ENCODE results near the gene LARGE1.
A peak's percentile ranks its signal among the peaks of the same experiment; 100 is the strongest.
"Not testable (repeated sequence)": the region's sequence is repeated elsewhere in the genome, so short reads cannot be mapped to it uniquely, and the experiment has no call there.

LARGE1 gene

DNA sequence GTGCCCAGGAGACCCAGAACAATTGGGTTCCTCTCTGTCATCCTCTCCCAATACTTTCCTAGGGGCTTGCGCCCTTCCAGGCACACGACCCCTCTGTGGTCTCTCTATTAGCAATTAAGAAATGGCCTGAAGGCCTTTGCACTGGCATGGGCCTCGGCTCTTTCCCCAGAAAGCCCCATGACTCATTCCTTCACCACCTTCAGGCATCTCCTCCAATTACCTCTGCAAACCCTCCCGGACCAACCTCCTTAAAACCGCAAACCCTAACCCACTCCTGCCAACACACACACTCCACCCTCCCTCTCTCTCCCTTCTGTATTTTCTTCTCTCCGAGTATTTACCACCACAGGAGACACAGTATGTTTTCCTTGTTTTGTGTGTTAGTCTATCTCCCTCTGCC is 36.7 kb downstream of the LARGE1 start:
- no peak for DNase-seq

DNA sequence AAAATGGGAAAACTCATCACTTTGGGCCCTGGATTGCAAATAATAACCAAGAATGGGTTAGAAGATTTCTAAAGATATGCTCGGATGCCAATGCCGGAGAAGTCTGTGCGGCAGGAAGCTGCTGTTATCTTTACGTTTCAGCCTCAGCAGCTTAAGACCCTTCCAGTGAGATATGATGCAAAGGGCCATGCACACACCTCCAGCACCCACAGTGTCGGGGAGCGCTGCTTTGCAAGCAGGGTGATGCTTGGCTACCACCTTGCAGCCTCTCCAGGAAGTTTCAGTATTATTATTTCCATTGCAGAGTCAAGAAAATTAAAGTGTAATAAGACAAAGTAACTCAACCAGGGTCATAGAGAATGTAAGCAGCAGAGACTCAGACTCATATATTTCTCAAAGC is 37.3 kb downstream of the LARGE1 start:
- DNase-seq, result no peak

DNA sequence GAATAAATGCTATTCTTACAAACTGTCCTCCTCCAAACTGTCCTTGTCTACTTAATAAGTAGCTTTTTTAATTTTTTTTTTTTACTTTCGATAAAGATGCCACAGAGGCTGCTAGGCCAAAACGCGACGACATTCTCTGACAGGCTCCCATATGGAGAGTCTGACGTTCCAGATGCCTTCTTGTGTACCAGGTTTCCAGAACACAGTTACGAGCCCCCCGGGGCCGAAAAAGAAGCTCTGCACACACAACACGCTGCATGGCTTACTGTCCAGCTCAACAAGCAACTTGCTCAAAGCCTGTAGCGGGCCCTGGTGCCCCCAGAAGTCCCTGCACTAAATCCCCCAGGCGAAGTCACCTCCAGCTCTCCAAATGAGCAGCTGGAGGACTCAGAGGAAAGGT is 39.3 kb downstream of the LARGE1 start:
- no peak for DNase-seq

DNA sequence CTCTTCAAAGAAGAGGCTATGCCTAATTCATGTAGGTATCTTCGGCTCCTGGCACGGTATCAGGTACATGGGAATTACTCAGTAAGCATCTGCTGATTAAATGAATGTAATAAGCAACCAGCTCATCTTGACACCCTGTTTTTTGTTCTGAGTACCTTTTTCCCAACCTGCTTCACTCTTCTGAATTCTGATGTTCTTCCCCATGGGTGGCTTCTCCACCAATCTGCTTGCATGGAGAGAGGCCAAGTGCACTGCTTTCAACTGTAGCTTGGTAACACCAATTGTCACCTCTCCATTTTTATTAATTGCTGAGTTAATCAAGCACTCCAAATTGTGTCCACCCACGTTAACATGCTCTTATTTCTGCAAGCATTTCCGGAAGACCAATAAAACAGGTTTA is 40.5 kb downstream of the LARGE1 start:
- DNase-seq, result no peak

DNA sequence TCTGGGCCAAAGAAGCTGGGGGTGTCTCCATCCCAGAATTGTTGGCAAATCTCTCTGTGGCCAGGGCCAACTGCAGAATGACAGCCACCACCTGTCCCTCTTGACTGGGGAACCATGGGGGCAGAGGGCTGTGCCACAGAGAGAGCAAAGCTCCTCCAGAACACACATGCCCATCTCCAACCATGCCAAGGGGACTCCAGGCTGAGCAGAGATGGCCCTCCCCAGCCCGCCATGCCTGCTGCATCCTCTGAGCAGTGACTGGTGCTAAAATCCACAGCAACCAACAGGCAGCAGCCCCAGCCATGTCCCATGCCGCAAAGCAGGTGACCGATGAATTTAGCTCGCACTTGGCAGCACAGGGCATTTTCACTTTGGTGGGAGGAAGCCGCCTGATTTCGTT is 45.0 kb downstream of the LARGE1 start:
- no peak for DNase-seq

DNA sequence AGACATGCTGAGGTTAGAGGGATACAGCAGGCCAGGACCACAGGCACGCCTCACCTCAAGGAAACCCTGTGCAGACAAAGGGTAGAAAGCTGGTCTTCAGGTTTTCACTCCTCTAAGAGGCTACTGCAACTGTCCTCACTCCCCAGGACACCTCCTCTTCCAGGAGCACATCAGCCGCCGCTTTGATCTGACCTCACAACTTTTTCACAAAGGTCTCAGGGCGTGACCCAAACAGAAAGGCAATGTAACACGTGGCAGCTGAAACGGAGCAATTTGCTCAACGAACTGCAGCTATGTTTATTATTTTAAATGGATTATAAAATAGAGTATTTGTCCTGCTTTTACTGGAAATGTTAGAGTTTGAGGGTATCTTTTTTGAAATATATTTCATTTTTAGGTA is 46.1 kb downstream of the LARGE1 start:
- no peak for DNase-seq

DNA sequence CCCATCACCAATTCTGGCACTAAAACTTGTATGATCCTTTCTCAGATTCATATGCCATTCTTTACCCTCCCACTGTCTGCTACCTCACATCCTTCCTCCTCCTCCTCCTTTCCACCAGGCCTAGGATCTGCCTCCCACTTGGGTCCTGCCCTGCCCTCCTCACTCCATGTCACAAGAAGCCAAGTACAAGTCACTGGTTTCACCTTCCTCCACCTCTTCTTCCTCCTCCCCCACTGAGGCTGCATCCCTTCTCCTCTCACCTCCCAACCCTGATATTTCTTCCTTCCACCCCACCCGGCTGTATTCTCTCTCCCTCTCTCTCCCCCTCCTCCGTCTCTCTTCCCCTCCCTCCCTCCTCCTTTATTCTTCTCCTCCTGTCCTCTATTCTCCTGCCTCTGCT is 46.6 kb downstream of the LARGE1 start:
- DNase-seq, result no peak

DNA sequence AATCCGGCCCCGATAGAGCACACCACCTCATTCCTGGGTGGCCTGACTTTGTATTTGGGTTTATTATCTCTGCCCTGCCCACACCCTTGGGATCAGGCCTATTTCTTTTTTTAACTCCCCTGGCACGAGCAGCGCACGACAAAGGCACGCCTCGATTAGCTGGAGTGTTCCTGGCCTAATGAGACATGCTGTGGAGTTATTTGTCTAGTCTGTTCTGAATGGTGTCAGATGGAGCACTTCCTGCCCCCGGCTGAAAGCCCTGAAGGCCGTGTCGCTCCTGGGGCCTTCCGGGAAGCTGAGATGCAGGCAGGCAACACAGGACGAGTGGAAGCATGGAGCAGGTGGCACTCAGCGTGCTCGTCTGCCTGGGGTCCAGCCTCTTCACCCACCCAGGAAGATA is 47.1 kb downstream of the LARGE1 start:
- DNase-seq, result no peak

DNA sequence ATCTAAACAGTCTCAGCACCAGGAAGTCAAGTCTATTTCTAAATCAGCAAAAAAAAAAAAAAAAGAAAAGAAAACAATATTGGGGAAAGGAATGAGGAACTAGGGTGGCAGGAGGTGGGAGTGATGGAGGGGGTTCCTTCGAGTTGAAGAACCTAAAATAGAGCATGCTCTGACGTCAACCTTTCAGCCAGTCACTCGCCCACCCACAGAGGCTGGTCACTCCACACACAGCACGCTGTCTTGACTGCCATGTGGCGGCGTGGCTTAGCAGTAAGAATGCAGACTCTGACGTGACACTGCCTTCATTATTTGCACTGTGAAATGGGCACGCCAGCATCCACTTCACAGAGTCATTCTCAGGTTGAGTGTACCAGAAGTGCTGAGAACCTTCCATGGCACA is 48.3 kb downstream of the LARGE1 start:
- DNase-seq, result no peak

DNA sequence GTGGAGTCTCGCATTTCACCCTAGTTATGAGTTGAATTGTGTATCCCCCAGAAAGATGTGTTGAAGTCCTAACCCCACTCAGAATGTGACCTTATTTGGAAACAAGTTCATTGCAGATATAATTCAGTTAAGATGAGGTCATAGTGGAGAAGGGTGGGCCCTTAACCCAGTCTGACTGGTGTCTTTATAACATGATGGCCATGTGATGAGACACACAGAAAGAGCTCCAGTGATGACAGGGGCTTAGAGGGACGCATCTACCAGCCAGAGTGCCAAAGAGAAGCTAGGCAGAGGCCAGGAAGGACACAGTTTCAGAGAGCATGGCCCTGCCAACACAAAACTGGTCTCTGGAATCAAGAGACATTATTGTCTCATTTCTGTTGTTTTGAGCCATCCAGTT is 50.3 kb downstream of the LARGE1 start:
- DNase-seq, result no peak

DNA sequence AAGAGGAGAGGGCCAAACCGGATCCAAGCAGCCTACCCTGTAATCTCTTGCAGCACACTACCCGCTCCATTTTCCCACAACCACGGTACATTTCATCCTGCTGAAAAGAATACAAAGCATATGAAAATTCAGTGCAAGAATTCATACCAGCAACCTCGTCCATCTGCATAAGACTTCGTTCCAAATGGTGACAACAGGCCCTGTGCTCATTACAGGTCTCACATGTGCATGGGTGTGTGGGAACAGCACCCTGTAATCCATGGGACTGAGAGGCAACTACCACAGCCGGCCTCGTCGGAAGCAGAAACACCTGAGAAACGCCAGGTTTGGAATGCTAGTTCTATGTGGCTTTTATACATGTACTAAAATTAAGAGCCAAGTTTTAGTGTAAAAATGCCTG is 52.3 kb downstream of the LARGE1 start:
- DNase-seq, result no peak

DNA sequence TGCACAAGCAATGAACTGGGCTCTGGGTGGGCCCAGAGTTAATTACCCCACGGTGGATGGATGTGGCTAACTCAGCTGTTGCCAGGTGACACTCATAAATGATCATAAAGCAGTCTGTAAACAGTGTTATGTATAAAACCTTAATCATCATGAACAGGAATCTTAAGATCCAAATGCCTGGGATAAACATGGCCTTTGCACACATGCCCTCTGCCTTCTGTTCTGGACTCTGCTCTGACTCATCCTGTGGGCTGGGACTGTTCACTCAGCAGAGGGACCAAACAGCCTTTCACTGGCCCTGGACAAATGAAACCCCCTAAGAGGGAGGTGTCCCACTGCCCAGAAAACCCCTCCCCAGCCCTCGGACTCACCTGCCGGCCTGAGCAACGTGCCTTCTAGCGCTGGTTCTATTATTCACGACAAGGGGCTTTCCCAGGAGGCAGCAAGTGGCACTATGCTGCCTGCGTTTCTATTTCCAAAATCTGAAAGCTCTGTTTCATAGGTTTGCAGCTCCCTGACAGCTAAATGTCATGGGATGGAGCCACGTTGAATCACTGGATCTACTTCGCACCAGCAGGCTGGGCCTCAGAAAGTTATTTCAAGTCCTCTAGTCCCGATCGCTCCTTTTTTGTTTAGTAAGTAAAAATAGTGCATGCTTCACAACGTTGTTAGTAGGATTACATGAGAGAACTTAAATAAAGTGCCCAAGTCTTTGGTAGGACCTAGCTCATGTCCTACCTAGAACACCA is 53.0 kb downstream of the LARGE1 start:
- DNase-seq, result no peak

DNA sequence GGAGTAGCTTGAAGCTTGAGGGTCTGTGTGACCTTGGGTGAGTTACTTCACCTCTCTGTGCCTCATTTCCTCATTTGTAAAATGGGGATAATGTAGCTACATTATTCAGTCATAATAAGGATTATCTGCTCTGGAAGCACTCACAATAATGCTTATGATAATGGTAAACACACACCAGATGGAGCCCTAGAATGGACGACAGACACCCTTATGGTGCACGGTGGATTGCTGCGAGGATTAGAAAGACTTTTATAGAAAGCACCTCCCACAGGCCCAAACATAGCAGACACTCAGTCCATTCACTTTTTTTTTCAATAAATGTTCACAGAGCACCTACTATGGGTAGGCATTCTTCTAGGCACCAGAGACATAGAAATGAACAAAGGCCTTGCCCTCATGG is 53.8 kb downstream of the LARGE1 start:
- DNase-seq, result no peak

DNA sequence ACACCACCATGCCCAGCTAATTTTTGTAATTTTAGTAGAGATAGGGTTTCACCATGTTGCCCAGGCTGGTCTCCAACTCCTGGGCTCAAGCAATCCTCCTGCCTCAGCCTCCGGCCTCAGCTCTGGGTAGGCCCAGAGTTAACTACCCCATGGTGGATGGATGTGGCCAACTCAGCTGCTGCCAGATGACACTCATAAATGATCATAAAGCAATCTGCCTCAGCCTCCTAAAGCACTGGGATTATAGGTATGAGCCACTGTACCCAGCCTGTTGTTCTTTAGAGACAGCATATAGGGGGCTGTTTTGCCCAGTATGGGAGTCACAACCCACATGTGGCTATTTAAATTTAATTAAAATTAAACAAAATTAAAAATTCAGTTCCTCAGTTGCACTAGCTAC is 54.3 kb downstream of the LARGE1 start:
- DNase-seq, result no peak

DNA sequence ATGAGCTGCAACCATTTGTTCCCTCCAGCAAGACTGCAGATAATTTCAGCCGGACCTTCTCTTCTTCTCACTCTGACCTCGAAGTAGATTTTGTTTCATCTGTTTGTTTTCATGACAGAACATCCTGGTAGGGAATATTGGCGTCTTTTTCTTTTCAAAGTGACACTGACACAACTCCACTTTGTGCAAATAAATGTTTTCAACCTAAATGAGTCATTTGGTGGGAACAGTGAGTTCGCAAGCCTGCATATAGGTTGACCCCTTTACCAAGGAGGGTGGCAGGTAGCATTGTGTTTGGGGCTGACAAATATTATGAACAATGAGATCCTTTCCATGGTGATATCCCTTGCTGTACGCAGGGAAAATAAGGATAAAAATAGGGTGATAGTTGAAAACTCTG is 55.0 kb downstream of the LARGE1 start:
- DNase-seq, result no peak

DNA sequence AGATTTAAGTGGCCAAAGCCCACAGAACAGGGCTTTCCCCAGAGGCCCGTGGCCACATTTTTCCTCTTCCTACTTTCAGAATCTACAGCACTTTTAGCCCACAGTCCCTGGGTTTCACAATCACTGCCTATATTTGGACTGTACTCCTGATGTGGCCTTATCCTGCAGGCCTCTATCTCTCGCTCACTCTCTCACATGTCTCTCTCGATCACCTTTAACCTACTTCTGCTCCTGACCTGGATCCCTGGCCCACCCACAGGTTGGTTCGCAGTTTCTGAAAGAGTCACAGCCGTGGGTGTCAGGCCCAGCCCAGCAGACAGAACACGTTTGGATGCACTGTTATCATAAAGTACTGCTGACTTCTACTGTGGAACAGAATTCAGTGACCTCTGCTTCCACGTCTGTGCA is 55.5 kb downstream of the LARGE1 start:
- no peak for DNase-seq

DNA sequence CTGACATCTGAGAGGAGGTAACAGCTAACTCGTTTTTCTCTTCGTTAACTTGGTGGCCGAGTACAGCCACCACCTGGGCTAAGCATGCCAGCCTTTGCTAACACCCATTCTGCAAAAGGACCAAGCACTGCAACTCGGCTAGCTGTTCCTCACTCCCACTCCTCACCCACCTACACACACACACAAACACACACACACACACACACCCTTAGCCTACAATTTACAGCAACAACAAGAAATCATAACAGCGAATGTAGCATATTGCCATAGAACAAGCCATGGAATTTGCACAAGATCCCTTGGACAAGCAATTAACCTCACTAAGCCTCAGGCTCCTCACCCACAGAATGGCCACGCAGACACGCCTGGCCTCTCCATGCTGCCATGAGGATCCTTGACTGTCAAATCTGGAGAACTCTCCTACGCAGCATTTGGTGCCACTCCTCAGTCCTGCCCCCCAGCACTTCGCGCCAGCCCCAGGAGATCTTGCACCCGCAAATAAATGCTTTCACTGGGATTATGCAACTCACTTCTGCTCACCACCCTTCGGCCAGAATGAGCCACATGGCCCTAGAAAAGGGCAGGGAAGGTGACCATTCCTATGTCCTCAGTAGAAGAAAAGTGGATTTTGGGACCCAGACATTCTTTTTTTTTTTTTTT is 58.9 kb downstream of the LARGE1 start:
- DNase-seq, result no peak

DNA sequence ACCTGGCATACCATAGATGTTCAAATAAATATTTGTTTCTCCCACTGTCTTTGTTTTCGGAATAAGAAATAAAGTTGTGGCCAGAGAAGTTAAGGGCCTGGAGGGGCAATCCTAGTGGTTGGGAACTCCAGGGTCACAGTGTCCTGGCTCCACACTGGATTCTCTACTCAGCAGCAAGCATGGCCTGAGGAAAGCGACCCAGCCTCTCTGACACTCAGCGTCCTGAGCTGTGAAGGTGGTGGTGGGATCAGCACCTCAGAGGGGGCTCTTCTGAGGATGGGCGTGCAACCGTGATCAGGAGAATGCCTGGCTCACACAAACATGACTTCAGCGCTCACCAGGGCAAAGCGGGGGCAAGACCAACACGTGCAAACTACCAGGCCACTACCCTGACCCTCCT is 59.9 kb downstream of the LARGE1 start:
- no peak for DNase-seq

DNA sequence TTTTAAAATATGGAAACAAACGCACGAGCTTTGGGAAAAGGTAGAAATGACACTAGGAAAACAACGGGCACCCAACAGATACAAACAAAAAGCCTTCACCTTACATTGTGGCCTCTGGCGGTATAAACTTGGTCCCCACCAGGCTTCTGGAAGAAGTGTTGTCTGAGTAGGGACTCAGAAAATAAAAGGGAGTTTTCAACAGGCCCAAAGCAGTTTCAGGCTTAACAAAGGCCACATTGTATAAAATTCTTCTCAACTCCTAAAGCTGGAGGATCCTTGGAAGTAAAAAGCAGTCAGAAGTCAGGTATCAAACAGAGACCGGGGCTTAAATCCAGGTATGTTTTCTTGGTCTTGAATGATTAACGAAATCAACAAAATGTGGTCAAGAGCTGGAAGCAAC is 61.0 kb downstream of the LARGE1 start:
- DNase-seq, result no peak

DNA sequence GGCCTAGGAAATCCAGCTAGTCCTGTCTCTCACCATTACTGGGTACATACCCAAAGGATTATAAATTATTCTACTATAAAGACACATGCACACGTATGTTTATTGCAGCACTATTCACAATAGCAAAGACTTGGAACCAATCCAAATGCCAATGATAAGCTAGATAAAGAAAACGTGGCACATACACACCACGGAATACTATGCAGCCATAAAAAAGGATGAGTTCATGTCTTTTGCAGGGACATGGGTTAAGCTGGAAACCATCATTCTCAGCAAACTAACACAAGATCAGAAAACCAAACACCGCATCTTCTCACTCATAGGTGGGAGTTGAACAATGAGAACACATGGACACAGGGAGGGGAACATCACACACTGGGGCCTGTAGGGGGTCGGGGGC is 61.6 kb downstream of the LARGE1 start:
- not testable (repeated sequence) for DNase-seq

DNA sequence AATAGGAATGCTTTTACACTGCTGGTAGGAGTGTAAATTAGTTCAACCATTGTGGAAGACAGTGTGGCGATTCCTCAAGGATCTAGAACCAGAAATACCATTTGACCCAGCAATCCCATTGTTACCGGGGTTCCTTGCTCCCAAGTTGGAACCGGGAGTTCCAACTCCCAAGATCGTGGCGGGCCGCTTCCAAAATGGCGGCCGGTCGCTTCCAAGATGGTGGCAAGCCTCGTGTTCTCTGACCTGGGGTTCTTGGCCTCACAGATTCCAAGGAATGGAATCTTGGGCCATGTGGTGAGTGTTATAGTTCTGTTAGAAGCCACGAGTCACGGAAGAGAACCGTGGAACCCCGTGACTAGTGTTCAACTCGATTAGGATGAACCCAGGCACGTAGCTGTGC is 62.5 kb downstream of the LARGE1 start:
- not testable (repeated sequence) for DNase-seq

DNA sequence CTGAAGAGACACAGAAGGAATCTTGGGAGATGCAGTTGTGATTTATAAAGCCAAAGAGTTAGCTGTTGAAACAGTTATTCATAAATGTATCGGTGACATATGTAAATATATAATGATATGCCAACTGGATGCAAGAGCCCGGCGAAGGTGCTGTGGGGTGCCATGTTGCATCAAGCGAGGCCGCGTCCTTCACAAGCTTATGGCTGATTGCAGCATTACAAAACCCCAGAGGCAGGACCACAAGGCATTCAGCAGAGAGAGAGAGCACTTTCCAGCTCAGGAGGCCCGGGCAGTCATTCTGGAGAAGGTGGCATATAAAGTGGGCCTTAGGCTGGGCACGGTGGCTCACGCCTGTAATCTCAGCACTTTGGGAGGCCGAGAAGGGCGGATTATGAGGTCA is 65.6 kb downstream of the LARGE1 start:
- no peak for DNase-seq

DNA sequence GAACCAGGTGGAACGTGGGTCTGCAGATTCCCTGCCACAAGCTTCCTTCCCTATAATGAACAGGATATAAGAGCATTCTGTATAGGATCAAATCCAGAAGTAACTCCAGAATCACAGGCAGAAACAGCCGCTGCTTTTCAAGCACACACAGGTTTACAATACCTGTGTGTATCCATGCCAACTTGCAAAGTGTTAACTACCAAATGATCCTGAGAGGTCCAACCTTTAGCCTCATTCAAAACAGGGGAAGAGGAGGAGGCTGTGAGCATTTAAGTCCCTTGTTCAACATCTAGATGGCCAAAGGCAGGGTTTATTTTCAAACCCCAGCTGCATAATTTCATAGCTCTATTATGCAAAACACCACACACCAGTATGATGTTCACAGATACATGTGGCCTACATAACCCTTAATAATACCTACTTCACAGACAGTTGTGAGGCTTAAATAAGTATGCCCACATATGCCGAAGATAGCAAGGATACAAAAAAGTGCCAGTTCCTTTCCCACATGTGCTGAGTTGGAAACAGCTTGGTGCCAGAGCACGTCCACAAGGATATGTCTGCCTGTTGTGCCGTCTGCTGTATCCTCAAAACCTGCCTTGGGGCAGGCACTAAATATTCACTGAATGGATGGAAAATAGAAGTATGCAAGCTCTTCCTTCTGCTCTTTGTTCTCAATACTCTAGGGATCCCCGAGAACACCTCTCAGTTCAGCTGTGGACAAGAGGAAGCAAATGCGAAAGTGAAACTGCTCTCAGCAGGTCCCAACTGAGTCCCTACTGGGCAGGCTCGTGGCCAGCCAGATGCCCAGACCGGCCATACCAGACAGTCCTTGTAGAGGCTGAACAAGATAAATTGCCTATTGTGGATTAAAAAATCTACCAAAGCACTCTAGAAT is 66.8 kb downstream of the LARGE1 start:
- peak; percentile 1 for DNase-seq

DNA sequence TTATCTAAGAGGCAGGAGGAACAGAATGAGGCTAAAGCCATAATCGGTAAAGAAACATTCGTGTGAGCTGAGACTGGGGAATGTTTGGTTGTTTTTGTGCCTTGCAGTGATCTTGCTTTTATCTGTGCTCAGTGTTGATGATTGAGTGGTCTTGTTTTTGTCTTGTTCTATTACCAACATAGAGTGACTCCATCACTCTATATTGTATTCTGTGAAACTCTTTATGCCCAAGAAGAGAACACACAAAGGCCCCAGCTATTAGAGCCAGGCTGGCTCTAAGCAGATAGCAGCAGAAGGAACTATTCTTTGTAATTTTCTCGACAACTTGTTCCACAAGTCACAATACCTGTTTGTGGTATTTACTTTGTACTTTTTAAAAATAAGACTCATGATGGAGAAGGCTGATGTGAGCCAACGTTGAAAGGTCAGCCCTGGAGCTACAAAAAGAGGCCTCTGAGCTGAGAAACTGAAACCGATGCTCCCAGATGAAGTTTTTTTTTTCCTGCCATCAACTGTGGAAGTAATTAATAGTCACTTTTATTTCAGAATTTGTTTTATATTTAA is 68.4 kb downstream of the LARGE1 start:
- no peak for DNase-seq

Data from stimulated activated naive CD4-positive, alpha-beta T cell treated with Interleukin-2 at 50 U/mL for 16 hours (primary cell).